Vagina (tissue), 2 donors: Measurements from ENCODE around the gene DIO3. TPM values are rescaled to one million over a fixed set of nuclear protein-coding genes. Genes with fewer than 3 reads are reported as not detected.
"Not testable (repeated sequence)": the region's sequence is repeated elsewhere in the genome, so short reads cannot be mapped to it uniquely, and the experiment has no call there.

Experiments
- DNase-seq, 2 donors: peaks; one replicate each; pipeline ENCODE4 v3.0.0-alpha.2; 2017; ENCODE audit errors: extremely low spot score in 2 of 2
- H3K27ac ChIP-seq: fragments of 200-600 bp; sonication (generic); one replicate; pipeline ENCODE4 v1.5.1; 2019
- H3K27me3 ChIP-seq: fragments of 200-600 bp; sonication (generic); one replicate; pipeline ENCODE4 v1.5.1; 2019
- H3K36me3 ChIP-seq, 2 donors: fragments of 200-600 bp; sonication (generic); one replicate each; pipeline ENCODE4 v1.5.1; 2017 to 2019
- H3K4me1 ChIP-seq: fragments of 200-600 bp; sonication (generic); one replicate; pipeline ENCODE4 v1.5.1; 2019
- H3K4me3 ChIP-seq, 2 donors: fragments of 200-600 bp; sonication (generic); 1 replicate in 1 of 2; 2 replicates in 1 of 2; pipeline ENCODE4 v1.5.1; 2016 to 2019
- H3K9me3 ChIP-seq: fragments of 200-600 bp; sonication (generic); one replicate; pipeline ENCODE4 v1.5.1; 2019
- POLR2A ChIP-seq, 2 donors: fragments of 450-650 bp; IDR thresholded peaks; one replicate each; pipeline ENCODE4 v1.6.1; 2017; ENCODE audit warnings: antibody characterized with exemption in 2 of 2, mild to moderate bottlenecking in 2 of 2, moderate library complexity in 2 of 2
- POLR2AphosphoS5 ChIP-seq, 2 donors: sonication (generic); formaldehyde crosslinking; IDR thresholded peaks; one replicate each; pipeline ENCODE4 v1.9.0; 2017; ENCODE audit warnings: antibody characterized with exemption in 2 of 2, mild to moderate bottlenecking in 2 of 2, low read depth in 1 of 2; ENCODE audit not compliant: insufficient read depth in 1 of 2
- intact Hi-C: fragments of 100-400 bp; cut with DNase I; formaldehyde crosslinking; loops from one replicate; pipeline ENCODE4 v1.15.1; 2023
- total RNA-seq: library from RNA; depleted of rRNA; stranded (reverse); fragments of >200 nt; gene quantifications from one replicate; pipeline ENCODE4 v1.2.3, GENCODE V29; 2016
- TF ChIP-seq, protein P1 (sequence below), 3 experiments: fragments of 450-650 bp in 2 of 3; fragments of 200-600 bp in 1 of 3; sonication (generic) in 1 of 3; IDR thresholded peaks; one replicate each; pipeline ENCODE4 v1.5.1; 2017 to 2019; ENCODE audit warnings: antibody characterized with exemption in 3 of 3, mild to moderate bottlenecking in 2 of 3, moderate library complexity in 2 of 3

The DIO3 gene
- total RNA-seq, 1 donor from 2014 or later = 52.1 TPM

DNA sequence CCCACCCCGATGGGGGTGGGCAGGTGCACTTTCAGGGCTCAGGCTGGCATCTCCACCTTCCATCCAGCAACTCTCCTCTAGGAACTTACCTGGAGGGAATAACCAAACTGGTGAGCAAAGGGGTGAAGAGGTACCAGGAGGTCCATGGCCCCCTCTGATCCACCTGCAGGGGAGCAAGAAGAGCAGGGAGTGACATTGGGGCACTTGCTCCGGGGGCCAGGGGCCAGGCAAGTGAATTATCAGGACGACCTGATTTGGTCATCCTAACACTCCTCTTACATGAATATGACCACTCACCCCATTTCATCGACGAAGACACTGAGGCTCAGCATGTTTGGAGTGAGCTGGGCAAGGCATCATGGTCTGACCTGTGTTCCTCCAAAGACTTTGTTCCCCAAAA, 6.0 kb downstream of the DIO3 start:
- DNase-seq = no peak
- Histone ChIP-seq H3K36me3 (no peaks in the 10 kb centered on the region), H3K4me3 (no peak overlapping the region), H3K27me3 (peaks cover 7% of the 10 kb centered on the region), H3K9me3 (no peaks in the 10 kb centered on the region), H3K4me1 (peaks cover 25% of the 10 kb centered on the region), H3K27ac (no peak overlapping the region)
- TF ChIP-seq, protein P1, sequence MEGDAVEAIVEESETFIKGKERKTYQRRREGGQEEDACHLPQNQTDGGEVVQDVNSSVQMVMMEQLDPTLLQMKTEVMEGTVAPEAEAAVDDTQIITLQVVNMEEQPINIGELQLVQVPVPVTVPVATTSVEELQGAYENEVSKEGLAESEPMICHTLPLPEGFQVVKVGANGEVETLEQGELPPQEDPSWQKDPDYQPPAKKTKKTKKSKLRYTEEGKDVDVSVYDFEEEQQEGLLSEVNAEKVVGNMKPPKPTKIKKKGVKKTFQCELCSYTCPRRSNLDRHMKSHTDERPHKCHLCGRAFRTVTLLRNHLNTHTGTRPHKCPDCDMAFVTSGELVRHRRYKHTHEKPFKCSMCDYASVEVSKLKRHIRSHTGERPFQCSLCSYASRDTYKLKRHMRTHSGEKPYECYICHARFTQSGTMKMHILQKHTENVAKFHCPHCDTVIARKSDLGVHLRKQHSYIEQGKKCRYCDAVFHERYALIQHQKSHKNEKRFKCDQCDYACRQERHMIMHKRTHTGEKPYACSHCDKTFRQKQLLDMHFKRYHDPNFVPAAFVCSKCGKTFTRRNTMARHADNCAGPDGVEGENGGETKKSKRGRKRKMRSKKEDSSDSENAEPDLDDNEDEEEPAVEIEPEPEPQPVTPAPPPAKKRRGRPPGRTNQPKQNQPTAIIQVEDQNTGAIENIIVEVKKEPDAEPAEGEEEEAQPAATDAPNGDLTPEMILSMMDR (IDR thresholded peaks at IDR 0.05) = no peak
- TF ChIP-seq POLR2A (IDR thresholded peaks at IDR 0.05) (no peak), POLR2AphosphoS5 (IDR thresholded peaks at IDR 0.05; ENCODE audit: insufficient read depth in 1 of 2, low read depth in 1 of 2) (no peak)
- intact Hi-C loops = loop anchor here (10.0 kb wide), 1 partner anchor 722 kb away; no protein-coding TSS in a partner anchor

- DNase-seq = no peak
- intact Hi-C loops = no loop called here
- H3K27ac ChIP-seq = no peak overlapping the region
- no peaks in the 10 kb centered on the region for H3K4me1 ChIP-seq
- no peak overlapping the region for H3K4me3 ChIP-seq
- no peaks in the 10 kb centered on the region for H3K9me3 ChIP-seq
- no peaks in the 10 kb centered on the region for H3K27me3 ChIP-seq
- TF ChIP-seq, protein P1 (IDR thresholded peaks at IDR 0.05) = no peak
- TF ChIP-seq POLR2AphosphoS5 (IDR thresholded peaks at IDR 0.05; ENCODE audit: insufficient read depth in 1 of 2, low read depth in 1 of 2) = no peak
- no peaks in the 10 kb centered on the region for H3K36me3 ChIP-seq
Measured at GRCh38 chr14:101571004-101571403, 9.7 kb downstream of the DIO3 start.

DNA sequence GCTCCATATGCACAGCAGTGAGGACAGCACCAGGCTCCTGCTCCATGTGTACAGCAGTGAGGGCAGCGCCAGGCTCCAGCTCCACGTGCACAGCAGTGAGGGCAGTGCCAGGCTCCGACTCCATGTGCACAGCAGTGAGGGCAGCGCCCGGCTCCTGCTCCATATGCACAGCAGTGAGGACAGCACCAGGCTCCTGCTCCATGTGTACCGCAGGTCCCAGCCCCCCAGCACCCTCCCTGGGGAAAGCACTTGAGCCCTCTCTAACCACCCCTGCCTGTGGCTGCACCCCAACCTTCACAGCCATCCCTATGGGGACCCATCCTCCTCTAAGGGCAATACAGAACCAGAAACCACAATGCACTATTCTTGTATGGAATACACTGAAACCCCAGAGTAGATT, 11.2 kb downstream of the DIO3 start:
- H3K9me3 ChIP-seq, DNase-seq, H3K4me3 ChIP-seq, H3K4me1 ChIP-seq, H3K27ac ChIP-seq, intact Hi-C loops, H3K36me3 ChIP-seq, H3K27me3 ChIP-seq: not testable (repeated sequence)

DNA sequence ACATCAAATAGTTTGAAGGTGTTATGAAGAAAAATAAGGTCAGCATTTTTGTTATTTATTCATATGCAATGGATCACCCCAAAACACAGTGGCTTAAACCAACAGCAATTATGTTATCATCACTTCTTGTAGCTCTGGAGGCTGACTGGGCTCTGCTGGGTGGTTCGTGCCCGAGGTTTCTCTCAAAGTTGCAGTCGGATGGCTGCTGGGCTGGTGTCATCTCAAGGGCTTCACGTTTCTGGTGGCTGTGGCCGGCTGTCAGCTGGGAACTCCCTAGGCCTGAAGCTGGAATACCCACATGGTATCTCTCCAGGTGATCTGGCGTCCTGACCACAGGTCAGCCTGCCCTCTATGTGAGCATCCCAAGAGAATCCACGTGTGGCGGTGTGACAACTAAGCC, 12.0 kb downstream of the DIO3 start:
- TF ChIP-seq, protein P1 (IDR thresholded peaks at IDR 0.05) = no peak
- TF ChIP-seq POLR2AphosphoS5 (IDR thresholded peaks at IDR 0.05; ENCODE audit: insufficient read depth in 1 of 2, low read depth in 1 of 2) (no peak), POLR2A (IDR thresholded peaks at IDR 0.05) (no peak)
- no peak overlapping the region for H3K4me3 ChIP-seq
- H3K9me3 ChIP-seq = no peaks in the 10 kb centered on the region
- intact Hi-C loops = no loop called here
- no peaks in the 10 kb centered on the region for H3K4me1 ChIP-seq
- no peak overlapping the region for H3K27ac ChIP-seq
- no peaks in the 10 kb centered on the region for H3K36me3 ChIP-seq
- DNase-seq = no peak
- H3K27me3 ChIP-seq = no peaks in the 10 kb centered on the region

DNA sequence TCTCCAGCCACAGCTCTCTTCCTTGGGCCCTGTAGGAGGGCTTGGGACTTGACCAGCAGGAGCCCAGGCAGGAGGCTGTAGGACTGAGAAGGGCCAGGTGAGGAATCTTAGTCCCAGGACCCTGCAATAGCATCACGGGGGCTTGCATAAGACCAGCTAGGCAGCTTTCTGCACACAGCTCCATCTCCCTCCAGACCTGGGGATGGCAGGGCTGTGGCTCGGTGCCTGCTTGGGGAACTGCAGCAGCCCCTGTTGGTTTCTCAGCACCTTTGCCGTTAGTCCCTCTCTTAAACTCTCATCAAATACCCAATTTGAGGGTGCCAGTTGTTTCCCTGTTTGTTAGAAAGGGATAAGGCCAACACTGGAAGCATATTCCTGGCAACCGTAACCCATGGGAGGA, 14.3 kb downstream of the DIO3 start:
- intact Hi-C loops = no loop called here
- H3K4me1 ChIP-seq = no peaks in the 10 kb centered on the region
- DNase-seq = no peak

More for the DNA sequence above, 14.3 kb downstream of the DIO3 start:
- Histone ChIP-seq H3K27me3 (no peaks in the 10 kb centered on the region), H3K9me3 (no peaks in the 10 kb centered on the region), H3K27ac (no peak overlapping the region), H3K4me3 (no peak overlapping the region), H3K36me3 (no peaks in the 10 kb centered on the region)
- TF ChIP-seq, protein P1 (IDR thresholded peaks at IDR 0.05) = no peak
- TF ChIP-seq POLR2AphosphoS5 (IDR thresholded peaks at IDR 0.05; ENCODE audit: insufficient read depth in 1 of 2, low read depth in 1 of 2) (no peak), POLR2A (IDR thresholded peaks at IDR 0.05) (no peak)
